Pancreas (tissue), 10 donors: Measurements from ENCODE around the gene FAM43B. TPM values are rescaled to one million over a fixed set of nuclear protein-coding genes. Genes with fewer than 3 reads are reported as not detected.
A peak's percentile ranks its signal among the peaks of the same experiment; 100 is the strongest.

Experiments
- ATAC-seq, 4 donors: fragments of 200-7000 bp; cut with Tn5 transposase; one replicate each; pipeline versions ENCODE4 v1.8.0 to v1.9.1; 2020; ENCODE audit warnings: mild to moderate bottlenecking in 4 of 4, moderate library complexity in 4 of 4
- DNase-seq, 6 donors: peaks; one replicate each; pipeline ENCODE4 v3.0.0-alpha.2; 2020
- FAIRE-seq: peaks from 2 replicates; lab custom pipeline; 2012; peaks lifted over from hg19 to GRCh38; lab: Jason Lieb, UNC
- H3K27ac ChIP-seq, 4 donors: fragments of 200-600 bp; sonication (generic); 1 replicate in 3 of 4; 2 replicates in 1 of 4; pipeline versions ENCODE4 v1.5.0 to v1.8.0; 2020
- H3K27me3 ChIP-seq, 4 donors: fragments of 200-600 bp; one replicate each; pipeline ENCODE4 v1.8.0; 2021
- H3K36me3 ChIP-seq, 3 donors: fragments of 200-600 bp; sonication (generic) in 1 of 3; one replicate each; pipeline versions ENCODE4 v1.5.0 to v1.8.0; 2020 to 2021
- H3K4me1 ChIP-seq, 3 donors: fragments of 200-600 bp; one replicate each; pipeline ENCODE4 v1.8.0; 2021
- H3K4me3 ChIP-seq, 4 donors: fragments of 200-600 bp; sonication (generic) in 2 of 4; one replicate each; pipeline versions ENCODE4 v1.5.0 to v1.8.0; 2020 to 2021
- H3K9me3 ChIP-seq, 4 donors: fragments of 200-600 bp; one replicate each; pipeline ENCODE4 v1.8.0; 2021
- CTCF ChIP-seq, 4 donors: fragments of 200-600 bp; sonication (generic) in 3 of 4; IDR thresholded peaks; one replicate each; pipeline versions ENCODE4 v1.5.0 to v1.8.0; 2021; ENCODE audit warnings: antibody characterized with exemption in 4 of 4
- WGBS, 2 donors: extraction: QIAGEN DNeasy Blood & Tissue Kit; methylation state at CpG; one replicate each; pipeline ENCODE4 v1.1.7; 2013; 5-methylcytosine and 5-hydroxymethylcytosine counted together
- intact Hi-C, 3 donors: fragments of 100-400 bp; cut with DNase I; formaldehyde crosslinking; loops; one replicate each; pipeline versions ENCODE4 v1.11.1 to v1.14.2; 2022
- polyA plus RNA-seq, 2 donors: library from polyadenylated mRNA; stranded (reverse); fragments of 200-250 nt; gene quantifications; one replicate each; pipeline ENCODE4 v1.2.3, GENCODE V29; 2013
- total RNA-seq, 6 donors: library from RNA; stranded (reverse); fragmentation: NEBNext Ultra II Directional in 4 of 6; extraction: Animal tissue kit (Norgen Biotek cat#: 25700) in 4 of 6; gene quantifications; one replicate each; pipeline versions ENCODE4 v1.2.1 to v1.2.4, GENCODE V29; 2021 to 2023
- donor health status: healthy with polysubstance abuse.
- donor health status: DM: no; HTN: no; CAD: no; lungs with moderate emphysema.
- donor health status: DM: no; HTN: no; CAD: no.
- donor health status: control.
- donor health status: control.
- donor health status: Bipolar disorder and iron deficiency.
- donor health status: DM: yes; HTN: yes; CAD: no.
- donor health status: DM: no; HTN: no; CAD: no.
- donor health status: DM: no; HTN: no; CAD: no.
- donor health status: DM: yes; HTN: yes; CAD: no.

FAM43B gene
- total and polyA plus RNA-seq, 8 donors, result 0.14 to 0.72 (median 0.28) TPM; not detected in 1

DNA sequence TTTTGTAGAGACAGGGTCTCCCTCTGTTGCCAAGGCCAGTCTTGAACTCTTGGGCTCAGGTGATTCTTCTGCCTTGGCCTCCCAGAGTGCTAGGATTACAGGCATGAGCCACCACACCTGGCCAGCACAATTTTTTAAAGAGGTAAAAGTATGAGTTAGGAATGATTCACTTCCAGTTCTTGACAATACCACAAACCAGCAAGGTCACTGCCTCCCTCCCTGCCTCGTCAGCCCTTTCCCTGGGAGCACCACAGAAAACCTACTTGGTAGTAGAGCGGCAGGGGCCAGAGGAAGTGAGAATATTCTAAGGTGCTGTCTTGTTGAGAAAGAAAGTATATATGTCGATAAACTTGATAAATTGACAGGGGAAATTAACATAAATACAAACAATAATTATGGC, 25.7 kb downstream of the FAM43B start:
- H3K4me1 ChIP-seq, result no peaks in the 10 kb centered on the region
- H3K27ac ChIP-seq, result no peak overlapping the region
- intact Hi-C loops, result no loop called here
- FAIRE-seq (no peak), DNase-seq (no peak), ATAC-seq (no peak)
- no peaks in the 10 kb centered on the region for H3K27me3 ChIP-seq
- no peak for TF ChIP-seq CTCF (IDR thresholded peaks at IDR 0.05)
- H3K4me3 ChIP-seq, result no peak overlapping the region
- H3K36me3 ChIP-seq, result no peaks in the 10 kb centered on the region
- 77 to 86% methylated on average over 3 of the region's 3 CpGs for WGBS, 2 donors
- H3K9me3 ChIP-seq, result no peaks in the 10 kb centered on the region

GRCh38 chr1:20578721-20579395, 26.5 kb downstream of the FAM43B start:
- WGBS, 2 donors, result 60 to 71% methylated on average over 13 of the region's 13 CpGs
- Histone ChIP-seq H3K4me3 (no peak overlapping the region), H3K27ac (no peak overlapping the region), H3K4me1 (no peaks in the 10 kb centered on the region), H3K9me3 (no peaks in the 10 kb centered on the region), H3K27me3 (no peaks in the 10 kb centered on the region), H3K36me3 (no peaks in the 10 kb centered on the region)
- no peak for FAIRE-seq
- no peak for ATAC-seq
- no peak for DNase-seq
- intact Hi-C loops, result no loop called here
- TF ChIP-seq CTCF (IDR thresholded peaks at IDR 0.05), result no peak

GRCh38 chr1:20584890-20585289, 32.5 kb downstream of the FAM43B start:
- WGBS, 2 donors, result 26 to 40% methylated on average over 2 of the region's 2 CpGs
- Histone ChIP-seq H3K27ac (no peak overlapping the region), H3K36me3 (no peaks in the 10 kb centered on the region), H3K27me3 (peaks cover 0 to 6% (median 0%) of the 10 kb centered on the region in 4 donors), H3K4me1 (no peaks in the 10 kb centered on the region), H3K4me3 (no peak overlapping the region), H3K9me3 (no peaks in the 10 kb centered on the region)
- intact Hi-C loops, result no loop called here
- DNase-seq (no peak), ATAC-seq (no peak), FAIRE-seq (no peak)
- no peak for TF ChIP-seq CTCF (IDR thresholded peaks at IDR 0.05)

DNA sequence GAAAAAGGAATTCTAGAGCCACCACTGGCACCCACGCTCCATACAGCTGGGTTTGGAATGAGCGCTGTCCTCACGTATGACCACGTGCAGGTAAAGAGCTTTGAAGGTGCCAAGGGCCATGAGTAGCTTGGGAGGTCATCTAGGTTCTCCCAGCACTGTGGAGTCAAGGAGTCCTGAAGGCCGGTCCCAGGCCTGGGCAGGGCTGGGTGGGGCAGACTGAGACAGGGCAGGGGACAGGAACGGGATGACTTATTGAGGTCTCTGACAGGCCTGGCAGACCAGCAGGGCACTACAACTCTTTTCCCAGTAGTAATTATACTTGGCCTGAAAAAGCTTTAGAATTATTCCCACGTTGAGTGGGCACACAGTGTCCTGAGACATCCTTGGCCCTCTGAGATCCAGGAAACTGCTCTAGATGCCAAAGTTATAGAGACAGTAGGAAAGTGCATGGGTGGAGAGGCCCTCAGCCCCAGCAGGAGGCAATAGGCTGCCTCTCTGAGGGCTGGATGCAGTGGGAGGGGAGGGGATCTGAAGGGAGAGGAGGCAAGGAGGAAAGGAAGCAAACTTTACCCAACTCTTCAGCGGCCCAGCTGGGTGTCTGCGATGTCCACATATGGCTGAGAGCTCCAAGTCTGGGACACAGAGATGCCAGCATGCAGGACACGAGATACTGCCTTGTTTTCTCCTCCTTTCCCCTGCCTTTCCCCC, 34.7 kb downstream of the FAM43B start:
- Histone ChIP-seq H3K4me1 (no peaks in the 10 kb centered on the region), H3K4me3 (no peak overlapping the region), H3K27ac (no peak overlapping the region), H3K9me3 (no peaks in the 10 kb centered on the region), H3K36me3 (no peaks in the 10 kb centered on the region), H3K27me3 (peaks cover 0 to 10% (median 0%) of the 10 kb centered on the region in 4 donors)
- no peak for TF ChIP-seq CTCF (IDR thresholded peaks at IDR 0.05)
- DNase-seq, result no peak
- FAIRE-seq, result no peak
- no peak for ATAC-seq
- intact Hi-C loops, result no loop called here
- WGBS, 2 donors, result 60 to 63% methylated on average over 9 to 10 of the region's 10 CpGs

DNA sequence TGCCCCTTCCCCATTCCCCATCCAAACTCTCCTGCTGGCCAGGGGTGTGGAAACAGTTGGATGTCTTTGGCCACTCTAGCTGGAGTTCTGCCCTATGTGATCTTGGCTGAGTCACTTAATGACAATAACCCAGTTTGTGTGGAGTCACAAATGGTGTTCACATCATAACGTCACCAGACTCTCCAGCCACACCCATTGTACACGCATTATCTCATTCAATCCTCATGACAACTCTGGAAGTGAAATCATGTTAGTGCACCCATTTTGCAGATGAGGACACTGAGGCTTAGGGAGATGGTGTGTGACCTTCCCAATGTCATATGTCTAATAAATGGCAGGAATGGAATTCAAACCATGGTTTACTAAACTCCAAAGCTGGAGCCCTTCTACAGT, 35.3 kb downstream of the FAM43B start:
- 57 to 62% methylated on average over 2 of the region's 2 CpGs for WGBS, 2 donors
- DNase-seq (no peak), FAIRE-seq (no peak), ATAC-seq (peak in 1 of 4 donors; percentile 29)
- H3K9me3 ChIP-seq, result no peaks in the 10 kb centered on the region
- intact Hi-C loops, result no loop called here
- H3K4me3 ChIP-seq, result no peak overlapping the region
- H3K36me3 ChIP-seq, result no peaks in the 10 kb centered on the region
- H3K27me3 ChIP-seq, result peaks cover 0 to 10% (median 0%) of the 10 kb centered on the region in 4 donors
- TF ChIP-seq CTCF (IDR thresholded peaks at IDR 0.05), result no peak
- H3K4me1 ChIP-seq, result no peaks in the 10 kb centered on the region
- H3K27ac ChIP-seq, result no peak overlapping the region
